K562 (cell line): Measurements from ENCODE around the gene CLTB. TPM values are rescaled to one million over a fixed set of nuclear protein-coding genes. Genes with fewer than 3 reads are reported as not detected.

ENCODE experiments used
- BMI1 ChIP-seq: fragments of 150-350 bp; IDR thresholded peaks from 2 replicates; pipeline ENCODE4 v1.6.1; 2014; ENCODE audit warnings: low read length
- C11orf30 ChIP-seq: fragments of 450-650 bp; IDR thresholded peaks from 2 replicates; pipeline ENCODE4 v1.6.1; 2016; ENCODE audit warnings: low read depth, mild to moderate bottlenecking
- CCNT2 ChIP-seq: IDR thresholded peaks from 2 replicates; pipeline ENCODE4 v1.6.1; 2011; ENCODE audit warnings: borderline replicate concordance, low read depth, mild to moderate bottlenecking, moderate library complexity, mixed read lengths, low read length; ENCODE audit not compliant: insufficient read length; ENCODE audit errors: extremely low read depth
- CXXC5 ChIP-seq: fragments of 250-450 bp; sonication (Bioruptor Pico); IDR thresholded peaks from 2 replicates; pipeline ENCODE4 v1.8.0; 2022; ENCODE audit warnings: inconsistent platforms, mild to moderate bottlenecking, moderate library complexity
- ERF ChIP-seq: fragments of 450-650 bp; formaldehyde crosslinking; IDR thresholded peaks from 2 replicates; pipeline ENCODE4 v1.4.0; 2020; ENCODE audit warnings: mild to moderate bottlenecking, mixed read lengths
- ESRRA ChIP-seq: fragments of 450-650 bp; IDR thresholded peaks from 2 replicates; pipeline ENCODE4 v1.6.1; 2014; ENCODE audit warnings: low read depth, mild to moderate bottlenecking, moderate library complexity, borderline replicate concordance
- HCFC1 ChIP-seq: IDR thresholded peaks from 2 replicates; pipeline ENCODE4 v1.6.1; 2012; ENCODE audit warnings: low read depth, low read length, improper control_type of control experiment
- HLTF ChIP-seq: fragments of 450-650 bp; IDR thresholded peaks from 2 replicates; pipeline ENCODE4 v1.6.1; 2016
- NELFE ChIP-seq: IDR thresholded peaks from 2 replicates; pipeline ENCODE4 v1.6.1; 2011; ENCODE audit warnings: mild to moderate bottlenecking; ENCODE audit not compliant: insufficient read depth, insufficient read length
- PML ChIP-seq: IDR thresholded peaks from 2 replicates; pipeline ENCODE4 v1.6.1; 2012; ENCODE audit warnings: low read length, inconsistent platforms
- RBBP5 ChIP-seq: fragments of 200-600 bp; sonication (generic); IDR thresholded peaks from 2 replicates; pipeline ENCODE4 v1.6.1; 2012; ENCODE audit warnings: borderline replicate concordance, mild to moderate bottlenecking, low read length, control low read depth, inconsistent platforms; ENCODE audit not compliant: insufficient read depth, poor library complexity, severe bottlenecking
- SAFB ChIP-seq: fragments of 200-400 bp; formaldehyde crosslinking; IDR thresholded peaks from 2 replicates; pipeline ENCODE4 v1.6.1; 2017; ENCODE audit warnings: low read depth, low read length, borderline replicate concordance
- SMARCA5 ChIP-seq: fragments of 450-650 bp; IDR thresholded peaks from 2 replicates; pipeline ENCODE4 v1.6.1; 2016
- SNIP1 ChIP-seq: fragments of 450-650 bp; IDR thresholded peaks from 2 replicates; pipeline ENCODE4 v1.7.1; 2017; ENCODE audit warnings: low read depth, mild to moderate bottlenecking
- ZNF184 ChIP-seq: sonication (generic); formaldehyde crosslinking; IDR thresholded peaks from 2 replicates; pipeline ENCODE4 v1.5.0; 2020; ENCODE audit warnings: missing genetic modification reagents
- ZNF324 ChIP-seq: fragments of 250-450 bp; sonication (Bioruptor Pico); IDR thresholded peaks from 2 replicates; pipeline ENCODE4 v1.4.0; 2020; ENCODE audit warnings: mild to moderate bottlenecking
- ZNF830 ChIP-seq: fragments of 250-450 bp; sonication (Bioruptor Pico); IDR thresholded peaks from 2 replicates; pipeline ENCODE4 v1.5.0; 2021; ENCODE audit warnings: mild to moderate bottlenecking
- polyA plus RNA-seq, 8 experiments: library from polyadenylated mRNA; depleted of rRNA in 4 of 8; stranded (reverse) in 5 of 8; unstranded in 3 of 8; fragments of >200 nt; fragmentation: Nextera tagmentation in 2 of 8; fragmentation: Illumina TruSeq in 1 of 8; extraction: Ambion mirVana in 2 of 8; extraction: Trizol in 1 of 8; gene quantifications; 2 replicates each; pipeline versions ENCODE4 v1.2.1 to v1.2.3, GENCODE V29; 2011 to 2014; ENCODE audit warnings: inconsistent platforms in 1 of 8, missing spikeins in 1 of 8
- total RNA-seq, 7 experiments: library from RNA; depleted of rRNA in 6 of 7; stranded (reverse); fragments of >200 nt in 6 of 7; fragmentation: Illumina TruSeq in 2 of 7; extraction: Trizol in 2 of 7; gene quantifications; 2 replicates each; pipeline versions ENCODE4 v1.2.1 to v1.2.3, GENCODE V29; 2011 to 2021; ENCODE audit warnings: low replicate concordance in 1 of 7
- TF ChIP-seq, protein P1 (sequence below): sonication (generic); formaldehyde crosslinking; IDR thresholded peaks from 2 replicates; pipeline ENCODE4 v1.9.0; 2022; ENCODE audit warnings: mild to moderate bottlenecking, missing genetic modification reagents
- TF ChIP-seq, protein P2 (sequence below): fragments of 450-650 bp; IDR thresholded peaks from 2 replicates; pipeline ENCODE4 v1.6.1; 2016; ENCODE audit warnings: antibody characterized with exemption
- TF ChIP-seq, protein P3 (sequence below): fragments of 150-350 bp; IDR thresholded peaks from 2 replicates; pipeline ENCODE4 v1.6.1; 2014; ENCODE audit warnings: low read depth, mild to moderate bottlenecking, low read length, borderline replicate concordance
- TF ChIP-seq, protein P4 (sequence below): fragments of 450-650 bp; formaldehyde crosslinking; IDR thresholded peaks from 2 replicates; pipeline ENCODE4 v1.4.0; 2020; ENCODE audit warnings: mild to moderate bottlenecking
- TF ChIP-seq, protein P5 (sequence below): sonication (generic); formaldehyde crosslinking; IDR thresholded peaks from 2 replicates; pipeline ENCODE4 v1.8.1; 2022; ENCODE audit warnings: missing genetic modification reagents

CLTB gene
- total and polyA plus RNA-seq, 9 of the 15 experiments (the other 6 are each of a cell fraction or from before 2014, with no cell fraction given): 1.8 to 117 (median 39.0) TPM

DNA sequence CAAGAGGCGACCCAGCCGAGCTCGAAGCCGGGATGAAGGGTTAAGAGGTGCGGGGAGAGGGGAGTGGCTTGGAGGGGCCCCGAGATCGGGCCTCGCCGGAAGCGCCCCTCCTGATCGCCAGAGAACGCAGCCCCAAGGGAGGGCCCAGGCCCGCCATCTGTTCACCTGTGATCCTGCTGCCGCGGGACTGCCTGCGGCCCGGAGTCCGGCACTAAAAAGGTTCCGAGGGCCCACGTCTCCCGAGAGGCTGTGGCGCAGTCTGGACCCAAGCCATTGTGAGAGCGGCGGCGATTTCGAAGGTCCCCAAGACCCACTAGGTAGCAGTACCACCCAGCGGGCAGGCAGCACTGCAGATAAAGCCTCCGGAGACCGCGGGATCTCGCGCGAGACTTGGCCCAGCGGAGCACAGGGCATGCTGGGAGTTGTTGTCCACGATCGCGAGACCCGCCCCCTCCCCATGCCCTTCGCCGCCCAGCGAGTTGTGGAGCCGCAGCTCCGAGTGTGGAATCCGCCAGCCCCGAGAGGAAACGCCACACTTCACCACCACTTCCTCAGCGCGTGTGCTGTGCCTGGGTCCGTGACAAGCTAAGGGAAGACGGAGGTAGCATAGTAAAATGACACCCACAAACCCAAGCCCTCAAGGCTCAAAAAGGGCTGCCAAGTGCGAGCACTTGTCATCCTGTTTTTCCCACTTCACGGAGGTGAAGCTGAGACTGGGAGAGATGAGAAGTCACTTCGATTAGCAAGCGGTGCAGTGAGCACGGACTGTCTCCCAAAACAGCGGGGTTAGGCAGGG lies 54.7 kb downstream of the CLTB start, which contains the start of gene KIAA1191 (continued):
- TF ChIP-seq ESRRA (peak; percentile 69), CCNT2 (peak; percentile 42), SMARCA5 (peak; percentile 92), HCFC1 (peak; percentile 93), HLTF (peak; percentile 99), NELFE (peak; percentile 62), ERF (CRISPR knock-in tag) (no peak), RBBP5 (peak; percentile 88), SNIP1 (no peak), CXXC5 (CRISPR knock-in tag) (peak; percentile 62), ZNF324 (no peak), SAFB (peak; percentile 92), PML (peak; percentile 56; the same call in 1 of the 2 replicates), C11orf30 (peak; percentile 50), ZNF184 (no peak), BMI1 (no peak), ZNF830 (no peak)
- TF ChIP-seq, protein P1, sequence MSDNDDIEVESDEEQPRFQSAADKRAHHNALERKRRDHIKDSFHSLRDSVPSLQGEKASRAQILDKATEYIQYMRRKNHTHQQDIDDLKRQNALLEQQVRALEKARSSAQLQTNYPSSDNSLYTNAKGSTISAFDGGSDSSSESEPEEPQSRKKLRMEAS (CRISPR knock-in tag): peak; percentile 72; the same call in 1 of the 2 replicates
- TF ChIP-seq, protein P2, sequence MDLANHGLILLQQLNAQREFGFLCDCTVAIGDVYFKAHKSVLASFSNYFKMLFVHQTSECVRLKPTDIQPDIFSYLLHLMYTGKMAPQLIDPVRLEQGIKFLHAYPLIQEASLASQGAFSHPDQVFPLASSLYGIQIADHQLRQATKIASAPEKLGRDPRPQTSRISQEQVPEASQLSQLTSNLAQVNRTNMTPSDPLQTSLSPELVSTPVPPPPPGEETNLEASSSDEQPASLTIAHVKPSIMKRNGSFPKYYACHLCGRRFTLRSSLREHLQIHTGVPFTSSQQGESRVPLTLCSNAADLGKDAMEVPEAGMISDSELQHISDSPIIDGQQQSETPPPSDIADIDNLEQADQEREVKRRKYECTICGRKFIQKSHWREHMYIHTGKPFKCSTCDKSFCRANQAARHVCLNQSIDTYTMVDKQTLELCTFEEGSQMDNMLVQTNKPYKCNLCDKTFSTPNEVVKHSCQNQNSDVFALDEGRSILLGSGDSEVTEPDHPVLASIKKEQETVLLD: peak; percentile 8
- TF ChIP-seq, protein P3, sequence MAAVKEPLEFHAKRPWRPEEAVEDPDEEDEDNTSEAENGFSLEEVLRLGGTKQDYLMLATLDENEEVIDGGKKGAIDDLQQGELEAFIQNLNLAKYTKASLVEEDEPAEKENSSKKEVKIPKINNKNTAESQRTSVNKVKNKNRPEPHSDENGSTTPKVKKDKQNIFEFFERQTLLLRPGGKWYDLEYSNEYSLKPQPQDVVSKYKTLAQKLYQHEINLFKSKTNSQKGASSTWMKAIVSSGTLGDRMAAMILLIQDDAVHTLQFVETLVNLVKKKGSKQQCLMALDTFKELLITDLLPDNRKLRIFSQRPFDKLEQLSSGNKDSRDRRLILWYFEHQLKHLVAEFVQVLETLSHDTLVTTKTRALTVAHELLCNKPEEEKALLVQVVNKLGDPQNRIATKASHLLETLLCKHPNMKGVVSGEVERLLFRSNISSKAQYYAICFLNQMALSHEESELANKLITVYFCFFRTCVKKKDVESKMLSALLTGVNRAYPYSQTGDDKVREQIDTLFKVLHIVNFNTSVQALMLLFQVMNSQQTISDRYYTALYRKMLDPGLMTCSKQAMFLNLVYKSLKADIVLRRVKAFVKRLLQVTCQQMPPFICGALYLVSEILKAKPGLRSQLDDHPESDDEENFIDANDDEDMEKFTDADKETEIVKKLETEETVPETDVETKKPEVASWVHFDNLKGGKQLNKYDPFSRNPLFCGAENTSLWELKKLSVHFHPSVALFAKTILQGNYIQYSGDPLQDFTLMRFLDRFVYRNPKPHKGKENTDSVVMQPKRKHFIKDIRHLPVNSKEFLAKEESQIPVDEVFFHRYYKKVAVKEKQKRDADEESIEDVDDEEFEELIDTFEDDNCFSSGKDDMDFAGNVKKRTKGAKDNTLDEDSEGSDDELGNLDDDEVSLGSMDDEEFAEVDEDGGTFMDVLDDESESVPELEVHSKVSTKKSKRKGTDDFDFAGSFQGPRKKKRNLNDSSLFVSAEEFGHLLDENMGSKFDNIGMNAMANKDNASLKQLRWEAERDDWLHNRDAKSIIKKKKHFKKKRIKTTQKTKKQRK: no peak
- TF ChIP-seq, protein P4, sequence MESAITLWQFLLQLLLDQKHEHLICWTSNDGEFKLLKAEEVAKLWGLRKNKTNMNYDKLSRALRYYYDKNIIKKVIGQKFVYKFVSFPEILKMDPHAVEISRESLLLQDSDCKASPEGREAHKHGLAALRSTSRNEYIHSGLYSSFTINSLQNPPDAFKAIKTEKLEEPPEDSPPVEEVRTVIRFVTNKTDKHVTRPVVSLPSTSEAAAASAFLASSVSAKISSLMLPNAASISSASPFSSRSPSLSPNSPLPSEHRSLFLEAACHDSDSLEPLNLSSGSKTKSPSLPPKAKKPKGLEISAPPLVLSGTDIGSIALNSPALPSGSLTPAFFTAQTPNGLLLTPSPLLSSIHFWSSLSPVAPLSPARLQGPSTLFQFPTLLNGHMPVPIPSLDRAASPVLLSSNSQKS (CRISPR knock-in tag): no peak
- TF ChIP-seq, protein P5, sequence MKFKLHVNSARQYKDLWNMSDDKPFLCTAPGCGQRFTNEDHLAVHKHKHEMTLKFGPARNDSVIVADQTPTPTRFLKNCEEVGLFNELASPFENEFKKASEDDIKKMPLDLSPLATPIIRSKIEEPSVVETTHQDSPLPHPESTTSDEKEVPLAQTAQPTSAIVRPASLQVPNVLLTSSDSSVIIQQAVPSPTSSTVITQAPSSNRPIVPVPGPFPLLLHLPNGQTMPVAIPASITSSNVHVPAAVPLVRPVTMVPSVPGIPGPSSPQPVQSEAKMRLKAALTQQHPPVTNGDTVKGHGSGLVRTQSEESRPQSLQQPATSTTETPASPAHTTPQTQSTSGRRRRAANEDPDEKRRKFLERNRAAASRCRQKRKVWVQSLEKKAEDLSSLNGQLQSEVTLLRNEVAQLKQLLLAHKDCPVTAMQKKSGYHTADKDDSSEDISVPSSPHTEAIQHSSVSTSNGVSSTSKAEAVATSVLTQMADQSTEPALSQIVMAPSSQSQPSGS (CRISPR knock-in tag): no peak
